Spleen (tissue), 7 donors: ENCODE measurements around the gene MYO15A.

Source experiments
- POLR2AphosphoS5 ChIP-seq, 3 donors: sonication (generic); formaldehyde crosslinking; IDR thresholded peaks; one replicate each; pipeline ENCODE4 v1.5.1; 2017; ENCODE audit warnings: antibody characterized with exemption in 3 of 3
- TF ChIP-seq, protein P1 (sequence below), 11 experiments: fragments of 200-600 bp in 7 of 11; fragments of 450-650 bp in 4 of 11; sonication (generic) in 4 of 11; IDR thresholded peaks in 8 of 11; conservative IDR thresholded peaks in 3 of 11; 1 replicate in 7 of 11; 2 replicates in 4 of 11; pipeline versions ENCODE4 v1.4.0 to v1.8.0; 2016 to 2021; ENCODE audit warnings: antibody characterized with exemption in 11 of 11, inconsistent platforms in 4 of 11, mild to moderate bottlenecking in 1 of 11
- donor health status: DM: no; HTN: no; CAD: no; lungs with moderate emphysema.
- donor health status: DM: no; HTN: no; CAD: no.
- donor health status: DM: no; HTN: no; CAD: no.

DNA sequence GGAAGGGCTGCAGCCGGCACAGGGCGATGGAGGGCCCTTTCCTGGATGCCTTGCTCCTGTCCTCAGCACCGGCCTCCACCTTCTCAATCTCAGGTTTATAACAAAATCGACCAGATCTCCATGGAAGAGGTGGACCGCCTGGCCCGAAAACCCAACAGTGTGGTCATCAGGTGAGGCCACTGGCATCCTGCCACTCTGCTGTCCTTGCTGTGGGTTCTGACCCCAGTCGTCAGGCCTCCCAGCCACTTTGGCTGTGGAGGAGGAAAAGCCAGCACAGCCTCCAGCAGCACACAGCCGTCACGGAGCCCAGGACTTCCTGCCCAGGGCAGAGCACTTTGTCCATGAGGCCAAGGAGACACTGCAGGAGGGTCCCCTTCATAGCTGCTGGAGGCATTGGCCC lies 6.7 kb upstream of the MYO15A start:
- TF ChIP-seq, protein P1, sequence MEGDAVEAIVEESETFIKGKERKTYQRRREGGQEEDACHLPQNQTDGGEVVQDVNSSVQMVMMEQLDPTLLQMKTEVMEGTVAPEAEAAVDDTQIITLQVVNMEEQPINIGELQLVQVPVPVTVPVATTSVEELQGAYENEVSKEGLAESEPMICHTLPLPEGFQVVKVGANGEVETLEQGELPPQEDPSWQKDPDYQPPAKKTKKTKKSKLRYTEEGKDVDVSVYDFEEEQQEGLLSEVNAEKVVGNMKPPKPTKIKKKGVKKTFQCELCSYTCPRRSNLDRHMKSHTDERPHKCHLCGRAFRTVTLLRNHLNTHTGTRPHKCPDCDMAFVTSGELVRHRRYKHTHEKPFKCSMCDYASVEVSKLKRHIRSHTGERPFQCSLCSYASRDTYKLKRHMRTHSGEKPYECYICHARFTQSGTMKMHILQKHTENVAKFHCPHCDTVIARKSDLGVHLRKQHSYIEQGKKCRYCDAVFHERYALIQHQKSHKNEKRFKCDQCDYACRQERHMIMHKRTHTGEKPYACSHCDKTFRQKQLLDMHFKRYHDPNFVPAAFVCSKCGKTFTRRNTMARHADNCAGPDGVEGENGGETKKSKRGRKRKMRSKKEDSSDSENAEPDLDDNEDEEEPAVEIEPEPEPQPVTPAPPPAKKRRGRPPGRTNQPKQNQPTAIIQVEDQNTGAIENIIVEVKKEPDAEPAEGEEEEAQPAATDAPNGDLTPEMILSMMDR (IDR thresholded peaks at IDR 0.05 in 8 of 11, conservative IDR thresholded peaks at IDR 0.05 in 3 of 11), result no peak
- peak in 1 of 3 donors; percentile 49 for TF ChIP-seq POLR2AphosphoS5 (IDR thresholded peaks at IDR 0.05)
